Transverse colon (tissue), 3 donors: ENCODE results near the gene PKMYT1.

Experiments used
- CTCF ChIP-seq, 5 experiments: fragments of 200-600 bp in 3 of 5; fragments of 450-650 bp in 2 of 5; sonication (generic) in 3 of 5; IDR thresholded peaks; 1 replicate in 2 of 5; 2 replicates in 3 of 5; pipeline ENCODE4 v1.5.1; 2016 to 2017; ENCODE audit warnings: antibody characterized with exemption in 5 of 5, inconsistent platforms in 3 of 5, mild to moderate bottlenecking in 2 of 5, moderate library complexity in 1 of 5
- EP300 ChIP-seq: sonication (generic); formaldehyde crosslinking; IDR thresholded peaks from one replicate; pipeline ENCODE4 v1.6.1; 2017; ENCODE audit warnings: antibody characterized with exemption, low read depth

GRCh38 chr16:2973093-2973492 lies 7.2 kb downstream of the PKMYT1 start:
- TF ChIP-seq EP300 (no peak), CTCF (IDR thresholded peaks at IDR 0.05) (no peak)
